ENCODE results near the gene TRIM56. TPM values are rescaled to one million over a fixed set of nuclear protein-coding genes. Genes with fewer than 3 reads are reported as not detected.
"Not testable (repeated sequence)": the region's sequence is repeated elsewhere in the genome, so short reads cannot be mapped to it uniquely, and the experiment has no call there.

TRIM56 gene, protein sequence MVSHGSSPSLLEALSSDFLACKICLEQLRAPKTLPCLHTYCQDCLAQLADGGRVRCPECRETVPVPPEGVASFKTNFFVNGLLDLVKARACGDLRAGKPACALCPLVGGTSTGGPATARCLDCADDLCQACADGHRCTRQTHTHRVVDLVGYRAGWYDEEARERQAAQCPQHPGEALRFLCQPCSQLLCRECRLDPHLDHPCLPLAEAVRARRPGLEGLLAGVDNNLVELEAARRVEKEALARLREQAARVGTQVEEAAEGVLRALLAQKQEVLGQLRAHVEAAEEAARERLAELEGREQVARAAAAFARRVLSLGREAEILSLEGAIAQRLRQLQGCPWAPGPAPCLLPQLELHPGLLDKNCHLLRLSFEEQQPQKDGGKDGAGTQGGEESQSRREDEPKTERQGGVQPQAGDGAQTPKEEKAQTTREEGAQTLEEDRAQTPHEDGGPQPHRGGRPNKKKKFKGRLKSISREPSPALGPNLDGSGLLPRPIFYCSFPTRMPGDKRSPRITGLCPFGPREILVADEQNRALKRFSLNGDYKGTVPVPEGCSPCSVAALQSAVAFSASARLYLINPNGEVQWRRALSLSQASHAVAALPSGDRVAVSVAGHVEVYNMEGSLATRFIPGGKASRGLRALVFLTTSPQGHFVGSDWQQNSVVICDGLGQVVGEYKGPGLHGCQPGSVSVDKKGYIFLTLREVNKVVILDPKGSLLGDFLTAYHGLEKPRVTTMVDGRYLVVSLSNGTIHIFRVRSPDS
- total RNA-seq (10 to 100 TPM; 13.2 to 26.5 (median 15.9) TPM), polyA plus RNA-seq (10 to 100 TPM in 1 of 2 donors, 1 to 10 TPM in 1; 7.6 to 10.5 TPM)

DNA sequence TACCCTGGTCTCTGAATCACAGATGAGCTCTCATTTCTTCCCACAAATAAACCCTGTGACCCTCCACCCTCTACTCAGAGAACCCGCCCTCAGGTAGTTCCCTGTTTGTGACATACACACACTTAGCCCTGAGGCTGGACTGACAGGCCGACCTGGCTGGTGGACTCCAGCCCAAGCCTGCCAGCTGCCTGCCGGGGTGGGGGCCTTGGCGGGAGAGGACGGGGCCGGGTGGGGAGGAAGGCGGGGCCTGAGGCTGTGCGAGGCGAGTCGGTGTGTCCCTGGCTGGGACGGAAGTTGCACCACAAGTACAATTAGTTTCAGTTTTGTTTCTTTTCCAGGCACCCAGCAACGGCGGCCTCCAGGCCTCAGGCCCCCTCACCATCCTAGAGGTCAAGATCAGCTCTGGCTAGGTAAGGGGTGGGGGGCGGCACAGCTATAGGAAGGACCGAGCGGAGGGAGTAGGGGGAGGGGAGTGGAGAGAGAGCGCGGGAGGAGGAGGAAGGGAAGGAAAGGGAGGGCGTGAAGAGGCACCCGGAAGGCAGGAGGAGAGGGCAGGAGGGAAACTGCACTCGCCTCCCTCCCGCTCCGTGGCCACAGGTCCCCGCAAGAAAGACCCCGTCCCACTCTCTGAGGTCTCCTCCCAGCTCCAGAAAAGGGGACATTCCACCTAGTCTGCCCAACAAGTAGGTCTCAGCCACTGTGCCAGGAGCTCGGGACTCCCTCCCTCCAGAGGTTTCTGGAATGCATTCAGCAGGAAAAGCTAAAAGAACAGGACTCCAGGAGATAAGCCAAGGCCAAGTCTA is at the start of gene TRIM56:
Gene TRIM56 (plus strand): TSS at position 320 of the 803 bp plus-strand sequence. CDS start 1,832 bp downstream, outside the sequence.
- TF ChIP-seq, protein P1, sequence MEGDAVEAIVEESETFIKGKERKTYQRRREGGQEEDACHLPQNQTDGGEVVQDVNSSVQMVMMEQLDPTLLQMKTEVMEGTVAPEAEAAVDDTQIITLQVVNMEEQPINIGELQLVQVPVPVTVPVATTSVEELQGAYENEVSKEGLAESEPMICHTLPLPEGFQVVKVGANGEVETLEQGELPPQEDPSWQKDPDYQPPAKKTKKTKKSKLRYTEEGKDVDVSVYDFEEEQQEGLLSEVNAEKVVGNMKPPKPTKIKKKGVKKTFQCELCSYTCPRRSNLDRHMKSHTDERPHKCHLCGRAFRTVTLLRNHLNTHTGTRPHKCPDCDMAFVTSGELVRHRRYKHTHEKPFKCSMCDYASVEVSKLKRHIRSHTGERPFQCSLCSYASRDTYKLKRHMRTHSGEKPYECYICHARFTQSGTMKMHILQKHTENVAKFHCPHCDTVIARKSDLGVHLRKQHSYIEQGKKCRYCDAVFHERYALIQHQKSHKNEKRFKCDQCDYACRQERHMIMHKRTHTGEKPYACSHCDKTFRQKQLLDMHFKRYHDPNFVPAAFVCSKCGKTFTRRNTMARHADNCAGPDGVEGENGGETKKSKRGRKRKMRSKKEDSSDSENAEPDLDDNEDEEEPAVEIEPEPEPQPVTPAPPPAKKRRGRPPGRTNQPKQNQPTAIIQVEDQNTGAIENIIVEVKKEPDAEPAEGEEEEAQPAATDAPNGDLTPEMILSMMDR (IDR thresholded peaks at IDR 0.05), result no peak
- H3K4me1 ChIP-seq, result peaks cover 0 to 5% (median 3%) of the 10 kb centered on the region in 3 donors
- H3K36me3 ChIP-seq, result peaks cover 0 to 12% (median 7%) of the 10 kb centered on the region in 3 donors
- peak within 1 kb of the TSS; percentile 48 to 70 (median 60) for H3K4me3 ChIP-seq
- peak; percentile 91 to 97 (median 94) for DNase-seq
- 1% methylated on average over 22 to 26 of the region's 26 CpGs for WGBS, 2 donors
- H3K27me3 ChIP-seq, result no peaks in the 10 kb centered on the region
- FAIRE-seq, result no peak
- no peaks in the 10 kb centered on the region for H3K9me3 ChIP-seq
- ATAC-seq, result peak; percentile 96 to 98 (median 96)
- intact Hi-C loops (cut with DNase I), result no loop called here
- peak within 1 kb of the TSS; percentile 83 to 93 (median 88) for H3K27ac ChIP-seq

DNA sequence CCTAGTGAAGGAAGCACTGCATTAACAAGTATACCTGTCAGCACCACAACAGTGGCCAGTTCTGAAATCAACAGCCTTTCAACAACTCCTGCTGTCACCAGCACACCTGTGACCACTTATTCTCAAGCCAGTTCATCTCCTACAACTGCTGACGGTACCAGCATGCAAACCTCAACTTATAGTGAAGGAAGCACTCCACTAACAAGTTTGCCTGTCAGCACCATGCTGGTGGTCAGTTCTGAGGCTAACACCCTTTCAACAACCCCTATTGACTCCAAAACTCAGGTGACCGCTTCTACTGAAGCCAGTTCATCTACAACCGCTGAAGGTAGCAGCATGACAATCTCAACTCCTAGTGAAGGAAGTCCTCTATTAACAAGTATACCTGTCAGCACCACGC is 49.3 kb upstream of the TRIM56 start:
- H3K4me3 ChIP-seq, result no peak overlapping the region
- ATAC-seq, result no peak
- no peak overlapping the region for H3K27ac ChIP-seq
- intact Hi-C loops (cut with DNase I), result no loop called here
- no peaks in the 10 kb centered on the region for H3K9me3 ChIP-seq
- H3K27me3 ChIP-seq, result no peaks in the 10 kb centered on the region
- TF ChIP-seq, protein P1 (IDR thresholded peaks at IDR 0.05), result no peak
- DNase-seq, result no peak
- H3K4me1 ChIP-seq, result no peaks in the 10 kb centered on the region
- no peak for FAIRE-seq
- no peaks in the 10 kb centered on the region for H3K36me3 ChIP-seq
- 46 to 65% methylated on average over 4 of the region's 4 CpGs for WGBS, 2 donors

DNA sequence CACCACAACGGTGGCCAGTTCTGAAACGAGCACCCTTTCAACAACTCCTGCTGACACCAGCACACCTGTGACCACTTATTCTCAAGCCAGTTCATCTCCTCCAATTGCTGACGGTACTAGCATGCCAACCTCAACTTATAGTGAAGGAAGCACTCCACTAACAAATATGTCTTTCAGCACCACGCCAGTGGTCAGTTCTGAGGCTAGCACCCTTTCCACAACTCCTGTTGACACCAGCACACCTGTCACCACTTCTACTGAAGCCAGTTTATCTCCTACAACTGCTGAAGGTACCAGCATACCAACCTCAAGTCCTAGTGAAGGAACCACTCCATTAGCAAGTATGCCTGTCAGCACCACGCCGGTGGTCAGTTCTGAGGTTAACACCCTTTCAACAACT is 44.0 kb upstream of the TRIM56 start:
- 69 to 73% methylated on average over 6 of the region's 6 CpGs for WGBS, 2 donors
- H3K36me3 ChIP-seq; FAIRE-seq; H3K4me1 ChIP-seq; H3K9me3 ChIP-seq; H3K4me3 ChIP-seq; H3K27me3 ChIP-seq; intact Hi-C loops (cut with DNase I); DNase-seq; ATAC-seq; H3K27ac ChIP-seq: not testable (repeated sequence)

DNA sequence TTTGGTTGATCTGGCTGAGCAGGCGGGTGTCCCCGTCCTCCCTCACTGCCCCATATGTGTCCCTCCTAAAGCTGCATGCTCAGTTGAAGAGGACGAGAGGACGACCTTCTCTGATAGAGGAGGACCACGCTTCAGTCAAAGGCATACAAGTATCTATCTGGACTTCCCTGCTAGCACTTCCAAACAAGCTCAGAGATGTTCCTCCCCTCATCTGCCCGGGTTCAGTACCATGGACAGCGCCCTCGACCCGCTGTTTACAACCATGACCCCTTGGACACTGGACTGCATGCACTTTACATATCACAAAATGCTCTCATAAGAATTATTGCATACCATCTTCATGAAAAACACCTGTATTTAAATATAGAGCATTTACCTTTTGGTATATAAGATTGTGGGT is 26.9 kb upstream of the TRIM56 start:
- ATAC-seq (peak; percentile 61 to 85 (median 82)), FAIRE-seq (no peak), DNase-seq (peak; percentile 21 to 88 (median 59))
- no peaks in the 10 kb centered on the region for H3K4me1 ChIP-seq
- 21 to 22% methylated on average over 9 of the region's 9 CpGs for WGBS, 2 donors
- H3K4me3 ChIP-seq, result no peak overlapping the region
- intact Hi-C loops (cut with DNase I), result no loop called here
- H3K27ac ChIP-seq, result no peak overlapping the region
- H3K27me3 ChIP-seq, result peaks cover 0 to 4% (median 0%) of the 10 kb centered on the region in 4 donors
- no peaks in the 10 kb centered on the region for H3K36me3 ChIP-seq
- TF ChIP-seq, protein P1 (IDR thresholded peaks at IDR 0.05), result no peak
- no peaks in the 10 kb centered on the region for H3K9me3 ChIP-seq

DNA sequence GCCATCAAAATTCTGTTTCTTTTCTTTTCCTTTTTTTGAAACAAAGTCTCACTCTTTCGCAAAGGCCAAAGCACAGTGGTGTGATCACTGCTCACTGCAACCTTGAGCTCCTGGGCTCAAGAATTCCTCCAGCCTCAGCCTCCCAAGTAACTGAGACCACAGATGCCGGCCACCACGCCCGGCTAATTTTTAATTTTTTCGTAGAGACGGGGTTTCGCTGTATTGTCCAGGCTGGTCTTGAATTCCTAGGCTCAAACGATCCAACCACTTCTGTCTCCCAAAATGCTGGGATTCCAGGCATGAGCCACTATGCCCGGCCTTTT is 25.7 kb upstream of the TRIM56 start:
- Histone ChIP-seq H3K27ac (no peak overlapping the region), H3K27me3 (peaks cover 0 to 4% (median 0%) of the 10 kb centered on the region in 4 donors), H3K4me1 (no peaks in the 10 kb centered on the region), H3K4me3 (no peak overlapping the region), H3K9me3 (no peaks in the 10 kb centered on the region), H3K36me3 (no peaks in the 10 kb centered on the region)
- TF ChIP-seq, protein P1 (IDR thresholded peaks at IDR 0.05), result no peak
- WGBS, 2 donors, result 23 to 24% methylated on average over 9 of the region's 9 CpGs
- FAIRE-seq (no peak), DNase-seq (no peak), ATAC-seq (peak in 1 of 4 donors; percentile 9)
- intact Hi-C loops (cut with DNase I), result no loop called here

Data from pancreas (tissue), 10 donors.